OCI-LY7 (cell line): Measurements from ENCODE around the gene CORO2A.

Source experiments
- CTCF ChIP-seq: fragments of 200-600 bp; sonication (generic); conservative IDR thresholded peaks from 2 replicates; pipeline ENCODE4 v1.5.1; 2014; ENCODE audit warnings: mild to moderate bottlenecking, antibody characterized with exemption, low read length, moderate library complexity, mixed read lengths
- EZH2phosphoT487 ChIP-seq: fragments of 200-600 bp; sonication (generic); IDR thresholded peaks from 2 replicates; pipeline ENCODE4 v1.6.1; 2018; ENCODE audit warnings: low read depth, borderline replicate concordance, mild to moderate bottlenecking, mixed run types, antibody characterized with exemption, low read length, moderate library complexity, mixed read lengths

GRCh38 chr9:98164912-98165311 lies 27.5 kb downstream of the CORO2A start:
- TF ChIP-seq CTCF = no peak
- TF ChIP-seq EZH2phosphoT487 = no peak
